Measurements from ENCODE around the gene ARSA. TPM values are rescaled to one million over a fixed set of nuclear protein-coding genes. Genes with fewer than 3 reads are reported as not detected.
A peak's percentile ranks its signal among the peaks of the same experiment; 100 is the strongest.

Gene ARSA
- total and polyA plus RNA-seq, 2 of the 13 experiments (the other 11 are each of a cell fraction or from before 2014, with no cell fraction given) = 9.0 to 11.5 TPM

GRCh38 chr22:50599816-50600455, 28.0 kb downstream of the ARSA start (continued):
- TF ChIP-seq KAT8 (CRISPR knock-in tag; IDR thresholded peaks at IDR 0.05) (peak; percentile 78; the same call in 1 of the 2 replicates), ZNF777 (CRISPR knock-in tag; IDR thresholded peaks at IDR 0.05) (peak; percentile 92), ZNF44 (CRISPR knock-in tag; IDR thresholded peaks at IDR 0.05) (peak; percentile 95), ZFP36L2 (CRISPR knock-in tag; IDR thresholded peaks at IDR 0.05) (peak; percentile 99), POLR2AphosphoS5 (IDR thresholded peaks at IDR 0.05; ENCODE audit: low read depth, low read length) (no peak), CREB1 (IDR thresholded peaks at IDR 0.05) (no peak), CREB1 (CRISPR knock-in tag; IDR thresholded peaks at IDR 0.05) (no peak), ZFP41 (CRISPR knock-in tag; IDR thresholded peaks at IDR 0.05; ENCODE audit: borderline replicate concordance) (peak; percentile 98), ELK4 (CRISPR knock-in tag; IDR thresholded peaks at IDR 0.05; ENCODE audit: borderline replicate concordance) (peak; percentile 96; the same call in 1 of the 2 replicates), ZSCAN31 (CRISPR knock-in tag; IDR thresholded peaks at IDR 0.05; ENCODE audit: low read depth) (peak; percentile 93), KDM6A (CRISPR knock-in tag; IDR thresholded peaks at IDR 0.05; ENCODE audit: low read depth) (0 out of 2 replicates have a peak, but pooled peaks have one; percentile 52), FOXP1 (IDR thresholded peaks at IDR 0.05) (no peak), FOXP1 (CRISPR knock-in tag; IDR thresholded peaks at IDR 0.05) (no peak; the same call in 1 of the 2 replicates), SP1 (IDR thresholded peaks at IDR 0.05) (no peak), SP1 (CRISPR knock-in tag; IDR thresholded peaks at IDR 0.05) (peak; percentile 74), E2F1 (CRISPR knock-in tag; IDR thresholded peaks at IDR 0.05) (peak; percentile 88), PPARG (CRISPR knock-in tag; conservative IDR thresholded peaks at IDR 0.05) (peak; percentile 74), ZNF205 (CRISPR knock-in tag; IDR thresholded peaks at IDR 0.05) (peak; percentile 98), ZNF773 (CRISPR knock-in tag; IDR thresholded peaks at IDR 0.05; ENCODE audit: borderline replicate concordance) (peak; percentile 100), ZNF337 (CRISPR knock-in tag; IDR thresholded peaks at IDR 0.05; ENCODE audit: borderline replicate concordance, low read depth) (peak; percentile 96; the same call in 1 of the 2 replicates), TEAD2 (CRISPR knock-in tag; IDR thresholded peaks at IDR 0.05) (peak; percentile 99), TBX2 (CRISPR knock-in tag; IDR thresholded peaks at IDR 0.05; ENCODE audit: borderline replicate concordance) (peak; percentile 91), ETV5 (CRISPR knock-in tag; IDR thresholded peaks at IDR 0.05; ENCODE audit: borderline replicate concordance) (peak; percentile 80)
- TF ChIP-seq, protein P1, sequence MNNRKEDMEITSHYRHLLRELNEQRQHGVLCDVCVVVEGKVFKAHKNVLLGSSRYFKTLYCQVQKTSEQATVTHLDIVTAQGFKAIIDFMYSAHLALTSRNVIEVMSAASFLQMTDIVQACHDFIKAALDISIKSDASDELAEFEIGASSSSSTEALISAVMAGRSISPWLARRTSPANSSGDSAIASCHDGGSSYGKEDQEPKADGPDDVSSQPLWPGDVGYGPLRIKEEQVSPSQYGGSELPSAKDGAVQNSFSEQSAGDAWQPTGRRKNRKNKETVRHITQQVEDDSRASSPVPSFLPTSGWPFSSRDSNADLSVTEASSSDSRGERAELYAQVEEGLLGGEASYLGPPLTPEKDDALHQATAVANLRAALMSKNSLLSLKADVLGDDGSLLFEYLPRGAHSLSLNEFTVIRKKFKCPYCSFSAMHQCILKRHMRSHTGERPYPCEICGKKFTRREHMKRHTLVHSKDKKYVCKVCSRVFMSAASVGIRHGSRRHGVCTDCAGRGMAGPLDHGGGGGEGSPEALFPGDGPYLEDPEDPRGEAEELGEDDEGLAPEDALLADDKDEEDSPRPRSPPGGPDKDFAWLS (CRISPR knock-in tag; IDR thresholded peaks at IDR 0.05; ENCODE audit: borderline replicate concordance) = no peak
- TF ChIP-seq, protein P2, sequence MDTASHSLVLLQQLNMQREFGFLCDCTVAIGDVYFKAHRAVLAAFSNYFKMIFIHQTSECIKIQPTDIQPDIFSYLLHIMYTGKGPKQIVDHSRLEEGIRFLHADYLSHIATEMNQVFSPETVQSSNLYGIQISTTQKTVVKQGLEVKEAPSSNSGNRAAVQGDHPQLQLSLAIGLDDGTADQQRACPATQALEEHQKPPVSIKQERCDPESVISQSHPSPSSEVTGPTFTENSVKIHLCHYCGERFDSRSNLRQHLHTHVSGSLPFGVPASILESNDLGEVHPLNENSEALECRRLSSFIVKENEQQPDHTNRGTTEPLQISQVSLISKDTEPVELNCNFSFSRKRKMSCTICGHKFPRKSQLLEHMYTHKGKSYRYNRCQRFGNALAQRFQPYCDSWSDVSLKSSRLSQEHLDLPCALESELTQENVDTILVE (CRISPR knock-in tag; IDR thresholded peaks at IDR 0.05) = peak; percentile 99
- TF ChIP-seq, protein P3, sequence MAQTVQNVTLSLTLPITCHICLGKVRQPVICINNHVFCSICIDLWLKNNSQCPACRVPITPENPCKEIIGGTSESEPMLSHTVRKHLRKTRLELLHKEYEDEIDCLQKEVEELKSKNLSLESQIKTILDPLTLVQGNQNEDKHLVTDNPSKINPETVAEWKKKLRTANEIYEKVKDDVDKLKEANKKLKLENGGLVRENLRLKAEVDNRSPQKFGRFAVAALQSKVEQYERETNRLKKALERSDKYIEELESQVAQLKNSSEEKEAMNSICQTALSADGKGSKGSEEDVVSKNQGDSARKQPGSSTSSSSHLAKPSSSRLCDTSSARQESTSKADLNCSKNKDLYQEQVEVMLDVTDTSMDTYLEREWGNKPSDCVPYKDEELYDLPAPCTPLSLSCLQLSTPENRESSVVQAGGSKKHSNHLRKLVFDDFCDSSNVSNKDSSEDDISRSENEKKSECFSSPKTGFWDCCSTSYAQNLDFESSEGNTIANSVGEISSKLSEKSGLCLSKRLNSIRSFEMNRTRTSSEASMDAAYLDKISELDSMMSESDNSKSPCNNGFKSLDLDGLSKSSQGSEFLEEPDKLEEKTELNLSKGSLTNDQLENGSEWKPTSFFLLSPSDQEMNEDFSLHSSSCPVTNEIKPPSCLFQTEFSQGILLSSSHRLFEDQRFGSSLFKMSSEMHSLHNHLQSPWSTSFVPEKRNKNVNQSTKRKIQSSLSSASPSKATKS (CRISPR knock-in tag; IDR thresholded peaks at IDR 0.05) = peak; percentile 65; the same call in 1 of the 2 replicates

Measured in HepG2 (cell line).